IPS-NIHi7 (cell line): ENCODE results near the gene GNG7.
"Not testable (repeated sequence)": the region's sequence is repeated elsewhere in the genome, so short reads cannot be mapped to it uniquely, and the experiment has no call there.

Experiments used
- DNase-seq: peaks from one replicate; pipeline ENCODE4 v3.0.0; 2012; ENCODE audit warnings: mixed read lengths; ENCODE audit errors: extremely low spot score

Gene GNG7

GRCh38 chr19:2713170-2713569 lies 10.7 kb upstream of the GNG7 start:
- DNase-seq = not testable (repeated sequence)

- DNase-seq = no peak
Observed at GRCh38 chr19:2711875-2712205, 9.3 kb upstream of the GNG7 start.

GRCh38 chr19:2711172-2711874 lies 8.8 kb upstream of the GNG7 start:
- DNase-seq = no peak

- no peak for DNase-seq
Observed at GRCh38 chr19:2706251-2706650, 3.8 kb upstream of the GNG7 start.

DNA sequence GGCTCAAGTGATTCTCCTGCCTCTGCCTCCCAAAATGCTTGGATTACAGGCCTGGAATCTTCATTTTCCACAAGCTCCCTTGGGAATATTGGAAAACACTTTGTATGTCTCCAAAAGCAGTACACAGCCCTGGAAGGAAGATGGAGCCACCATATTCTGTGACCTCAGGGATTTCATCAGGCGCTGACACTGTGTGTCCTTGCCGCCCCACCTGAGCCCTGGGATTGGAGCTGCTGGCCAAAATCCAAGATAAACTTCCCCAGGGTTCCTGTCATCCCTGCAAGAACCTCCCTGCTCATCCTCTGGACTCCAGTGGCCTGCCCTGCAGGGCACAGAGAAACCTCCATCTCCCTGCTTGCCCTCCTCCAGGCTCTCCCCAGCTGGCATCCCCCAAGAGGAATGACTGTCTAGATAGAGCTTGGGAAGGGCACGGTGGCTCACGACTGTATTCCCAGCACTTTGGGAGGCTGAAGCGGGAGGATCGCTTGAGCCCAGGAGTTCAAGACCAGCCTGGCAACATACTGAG lies 1.3 kb upstream of the GNG7 start:
- DNase-seq = no peak

DNA sequence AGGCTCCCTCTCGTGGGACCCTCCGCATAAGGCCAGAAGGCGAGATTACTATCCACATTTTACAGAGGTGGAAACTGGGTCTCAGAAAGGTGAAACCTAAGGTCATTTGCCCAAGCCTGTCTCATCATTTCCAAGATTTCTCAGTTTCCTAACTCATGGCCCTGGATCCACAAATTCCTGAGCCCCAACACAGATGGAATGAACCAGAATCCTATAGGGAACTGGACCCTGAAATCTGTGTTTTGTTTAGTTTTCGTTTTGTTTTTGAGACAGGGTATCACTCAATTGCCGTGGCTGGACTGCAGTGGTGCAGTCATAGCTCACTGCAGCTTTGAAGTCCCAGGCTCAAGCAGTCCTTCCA lies 563 bp upstream of the GNG7 start:
- DNase-seq = no peak

GRCh38 chr19:2701361-2702169 lies 929 bp downstream of the GNG7 start:
- DNase-seq = no peak

- DNase-seq = no peak
Observed at GRCh38 chr19:2700660-2701360, 1.7 kb downstream of the GNG7 start.

GRCh38 chr19:2699413-2700140 lies 2.9 kb downstream of the GNG7 start:
- no peak for DNase-seq

GRCh38 chr19:2694196-2694595 lies 8.3 kb downstream of the GNG7 start:
- DNase-seq = no peak

DNA sequence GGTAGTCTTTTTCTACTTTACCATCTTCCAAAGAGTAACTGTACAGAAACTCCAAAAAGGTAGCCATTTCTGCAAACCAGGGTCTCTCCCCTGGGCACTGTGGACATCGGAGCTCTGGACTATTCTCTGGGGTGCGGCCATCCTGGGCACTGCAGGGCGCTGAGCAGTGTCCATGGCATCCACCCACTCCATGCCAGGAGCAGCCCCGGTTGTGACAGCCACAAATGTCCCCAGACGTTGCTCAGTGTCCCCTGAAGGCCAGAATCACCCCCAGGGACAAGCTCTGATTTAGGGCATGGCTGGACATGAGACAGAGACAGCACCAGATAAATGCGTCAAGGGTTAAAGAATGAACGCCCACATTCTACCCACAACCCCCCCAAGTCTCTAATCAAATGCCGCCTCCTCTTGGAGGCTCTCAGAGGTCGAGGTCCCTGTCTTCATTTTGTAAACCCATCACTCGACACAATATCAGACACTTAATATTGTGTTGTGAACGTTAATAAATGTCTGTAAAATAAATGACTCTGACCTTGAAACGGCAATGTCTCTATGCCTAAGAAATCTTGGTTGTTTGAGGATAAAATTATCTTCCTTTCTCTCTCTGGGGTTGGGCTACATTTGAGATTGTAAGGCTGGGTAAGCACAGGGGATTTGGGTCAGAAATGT lies 8.9 kb downstream of the GNG7 start:
- no peak for DNase-seq

DNA sequence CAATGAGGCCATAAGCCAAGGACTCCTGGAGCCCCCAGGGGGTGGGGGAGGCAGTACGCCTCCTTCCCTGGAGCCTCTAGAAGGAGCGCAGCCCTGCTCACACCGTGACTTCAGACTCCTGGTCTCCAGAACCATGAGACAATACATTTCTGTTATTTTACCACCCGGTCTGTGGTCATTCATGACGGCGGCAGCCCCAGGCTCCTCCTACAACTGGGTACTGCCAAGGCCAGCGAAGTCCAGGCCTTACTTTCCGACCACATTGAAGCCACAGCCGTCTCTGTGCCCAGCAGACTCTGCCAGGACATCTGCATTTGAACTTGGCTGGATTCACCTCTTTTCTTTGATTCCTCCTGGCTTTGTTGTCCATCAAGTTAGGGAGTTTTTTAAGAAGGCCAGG lies 10.5 kb downstream of the GNG7 start:
- DNase-seq = no peak

- no peak for DNase-seq
Observed at GRCh38 chr19:2690856-2691255, 11.6 kb downstream of the GNG7 start.

DNA sequence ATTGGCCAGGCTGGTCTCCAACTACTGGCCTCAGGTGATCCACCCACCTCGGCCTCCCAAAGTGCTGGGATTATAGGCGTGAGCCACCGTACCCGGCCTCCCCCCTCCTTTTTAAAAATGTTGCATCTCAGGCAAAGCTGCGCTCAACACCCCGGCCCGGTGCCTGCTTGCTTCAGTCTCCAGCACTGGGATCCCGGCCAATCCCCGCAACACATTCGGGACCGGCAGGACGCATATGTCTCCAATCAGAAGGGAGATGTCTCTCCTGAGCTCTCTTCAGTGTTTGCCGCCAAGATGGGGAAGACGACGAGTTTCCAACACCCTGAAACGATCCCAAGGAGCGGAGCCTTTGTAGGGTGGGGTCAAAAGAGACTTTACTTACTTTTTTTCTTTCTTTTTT lies 16.1 kb downstream of the GNG7 start:
- DNase-seq = no peak

DNA sequence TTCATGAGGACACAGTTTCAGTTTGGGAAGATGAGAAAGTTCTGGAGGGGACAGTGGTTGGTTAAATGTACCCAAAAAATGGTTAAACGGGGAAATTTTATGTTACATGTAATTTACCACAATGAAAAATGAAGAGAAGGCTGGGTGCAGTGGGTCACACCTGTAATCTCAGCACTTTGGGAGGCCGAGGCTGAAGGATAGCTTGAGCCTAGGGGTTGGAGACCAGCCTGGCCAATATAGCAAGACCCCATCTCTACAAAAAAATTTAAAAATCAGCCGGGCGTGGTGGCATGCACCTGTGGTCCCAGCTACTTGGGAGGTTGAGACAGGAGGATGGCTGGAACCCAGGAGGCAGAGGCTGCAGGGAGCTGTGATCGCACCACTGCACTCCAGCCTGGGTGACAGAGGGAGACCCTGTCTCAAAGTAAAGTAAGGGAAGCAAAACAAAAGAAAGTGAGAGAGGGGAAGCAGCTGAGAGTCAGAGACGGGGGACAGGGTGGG lies 17.2 kb downstream of the GNG7 start:
- no peak for DNase-seq

GRCh38 chr19:2683430-2684003 lies 19.0 kb downstream of the GNG7 start:
- no peak for DNase-seq

GRCh38 chr19:2680808-2681207 lies 21.7 kb downstream of the GNG7 start:
- no peak for DNase-seq

- DNase-seq = no peak
Observed at GRCh38 chr19:2679439-2679838, 23.1 kb downstream of the GNG7 start.

DNA sequence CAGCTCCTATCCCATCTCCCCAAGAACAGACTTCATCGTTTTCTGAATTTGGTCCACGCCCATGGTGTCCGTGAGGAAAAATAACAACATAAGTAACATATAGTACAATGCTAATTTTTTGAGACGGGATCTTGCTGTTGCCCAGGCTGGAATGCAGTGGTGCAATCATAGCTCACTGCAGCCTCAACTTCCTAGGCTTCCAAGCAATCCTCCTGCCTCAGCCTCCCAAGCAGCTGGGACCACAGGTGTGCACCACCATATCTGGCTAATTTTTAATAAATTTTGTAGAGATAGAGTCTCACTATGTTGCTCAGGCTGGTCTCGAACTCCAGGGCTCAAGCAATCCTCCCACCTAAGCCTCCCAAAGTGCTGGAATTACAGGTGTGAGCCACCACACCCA lies 23.5 kb downstream of the GNG7 start:
- not testable (repeated sequence) for DNase-seq

GRCh38 chr19:2678044-2678671 lies 24.3 kb downstream of the GNG7 start:
- DNase-seq = no peak
